Heart right ventricle (tissue), 16 donors: ENCODE measurements around the gene CD72. TPM values are rescaled to one million over a fixed set of nuclear protein-coding genes. Genes with fewer than 3 reads are reported as not detected.

Source experiments
- ATAC-seq, 8 donors: fragments of 200-7000 bp; cut with Tn5 transposase; one replicate each; pipeline ENCODE4 v1.9.1; 2020; ENCODE audit warnings: mild to moderate bottlenecking in 8 of 8, moderate library complexity in 8 of 8, moderate number of reproducible peaks in 1 of 8
- DNase-seq, 2 donors: peaks; one replicate each; pipeline ENCODE4 v3.0.0-alpha.2; 2020
- H3K27ac ChIP-seq, 10 donors: fragments of 200-600 bp; sonication (generic) in 2 of 10; one replicate each; pipeline versions ENCODE4 v1.5.0 to v1.8.0; 2020 to 2022; ENCODE audit warnings: mild to moderate bottlenecking in 3 of 10
- H3K27me3 ChIP-seq, 7 donors: fragments of 200-600 bp; one replicate each; pipeline ENCODE4 v1.8.0; 2021 to 2022; ENCODE audit warnings: mild to moderate bottlenecking in 2 of 7
- H3K36me3 ChIP-seq, 9 donors: fragments of 200-600 bp; sonication (generic) in 1 of 9; one replicate each; pipeline versions ENCODE4 v1.5.0 to v1.8.0; 2020 to 2022; ENCODE audit warnings: mild to moderate bottlenecking in 2 of 9
- H3K4me1 ChIP-seq, 9 donors: fragments of 200-600 bp; sonication (generic) in 1 of 9; one replicate each; pipeline versions ENCODE4 v1.5.0 to v1.8.0; 2020 to 2022; ENCODE audit warnings: mild to moderate bottlenecking in 4 of 9
- H3K4me3 ChIP-seq, 10 donors: fragments of 200-600 bp; sonication (generic) in 2 of 10; one replicate each; pipeline versions ENCODE4 v1.5.0 to v1.8.0; 2020 to 2022; ENCODE audit warnings: mild to moderate bottlenecking in 7 of 10, moderate library complexity in 2 of 10
- H3K9me3 ChIP-seq, 11 donors: fragments of 200-600 bp in 10 of 11; sonication (generic) in 2 of 11; one replicate each; pipeline versions ENCODE4 v1.5.0 to v1.8.0; 2013 to 2022; ENCODE audit warnings: mild to moderate bottlenecking in 2 of 11, control low read depth in 1 of 11, moderate library complexity in 1 of 11
- CTCF ChIP-seq, 9 donors: fragments of 200-600 bp; sonication (generic) in 2 of 9; IDR thresholded peaks; one replicate each; pipeline versions ENCODE4 v1.5.0 to v1.8.0; 2021 to 2022; ENCODE audit warnings: antibody characterized with exemption in 9 of 9, mild to moderate bottlenecking in 5 of 9, moderate library complexity in 1 of 9
- WGBS, 2 donors: extraction: QIAGEN DNeasy Blood & Tissue Kit; methylation state at CpG; one replicate each; pipeline ENCODE4 v1.1.7; 2013; ENCODE audit warnings: inconsistent platforms in 1 of 2; 5-methylcytosine and 5-hydroxymethylcytosine counted together
- intact Hi-C, 10 donors: fragments of 100-400 bp; cut with DNase I; formaldehyde crosslinking; loops; one replicate each; pipeline versions ENCODE4 v1.11.1 to v1.14.2; 2022
- polyA plus RNA-seq, 2 donors: library from polyadenylated mRNA; stranded (reverse); fragments of 200-250 nt; gene quantifications; one replicate each; pipeline ENCODE4 v1.2.3, GENCODE V29; 2013
- total RNA-seq, 10 donors: library from RNA; stranded (reverse); fragmentation: NEBNext Ultra II Directional in 3 of 10; extraction: Animal tissue kit (Norgen Biotek cat#: 25700) in 3 of 10; gene quantifications; one replicate each; pipeline versions ENCODE4 v1.2.1 to v1.2.4, GENCODE V29; 2021 to 2023
- donor health status: Arrhythmogenic right ventricular cardiomyopathy.
- donor health status: ischemic (EF 13 %, LVEDD 7.1; RV severe dilation, severe dysfunction).
- donor health status: healthy with polysubstance abuse.
- donor health status: DM: no; HTN: yes; CAD: no.
- donor health status: DM: no; HTN: no; CAD: no.
- donor health status: ischemic (EF 25% LVEDD 6.9; RV normal size, moderate dysfunction).
- donor health status: ischemic (EF 25% LVEDD 5.7; RV mildly dilated, moderate dysfunction).
- donor health status: healthy.
- donor health status: DM: yes; HTN: yes; CAD: no.
- donor health status: Ischemic cardiomyopathy.
- donor health status: ischemic (EF 35%, LVEDD 5.7; RV mildly dilated, moderate dysfunction).
- donor health status: nonischemic (EF 11% LVEDD 7.7; RV severe dilation, severe dysfunction).
- donor health status: DM: yes; HTN: yes; CAD: no.
- donor health status: PGD.
- donor health status: ischemic (EF 29% LVEDD 5.4; RV normal size, mild dysfunction).
- donor health status: nonischemic (EF 23%, LVEDD 6.1; RV moderate dilation, normal function).

CD72 gene
- total and polyA plus RNA-seq, 12 donors: 0.43 to 6.8 (median 0.54) TPM; not detected in 1

- 0 to 1% methylated on average over 42 of the region's 42 CpGs for WGBS, 2 donors
- H3K27ac ChIP-seq: peak within 1 kb of the TSS; percentile 95 to 99 (median 98)
- peaks cover 0 to 56% (median 34%) of the 10 kb centered on the region in 9 donors for H3K4me1 ChIP-seq
- peak; percentile 96 to 98 for DNase-seq
- intact Hi-C loops: loop anchor here in 9 of 10 donors (1.0 to 10.0 kb wide), 14 partner anchors 31 to 247 kb away; partner anchors contain the start of genes HINT2 (in 3 of the 9), SPAG8 (in 3 of the 9), TPM2 (in 2 of the 9) and CREB3 (in 1 of the 9)
- ATAC-seq: peak; percentile 94 to 97 (median 96)
- TF ChIP-seq CTCF (IDR thresholded peaks at IDR 0.05): peak in 7 of 9 donors; percentile 14 to 59 (median 46)
- H3K27me3 ChIP-seq: no peaks in the 10 kb centered on the region
- peaks cover 0 to 29% (median 9%) of the 10 kb centered on the region in 9 donors for H3K36me3 ChIP-seq
- no peaks in the 10 kb centered on the region for H3K9me3 ChIP-seq
- H3K4me3 ChIP-seq: peak within 1 kb of the TSS; percentile 73 to 98 (median 88)
Measured at GRCh38 chr9:35657546-35658136, 39.4 kb upstream of the CD72 start, which contains the start of gene RMRP. TSS of gene RMRP (minus strand) at chr9:35658019.

GRCh38 chr9:35656831-35657545, 38.8 kb upstream of the CD72 start:
- Histone ChIP-seq H3K9me3 (no peaks in the 10 kb centered on the region), H3K27me3 (no peaks in the 10 kb centered on the region), H3K36me3 (peaks cover 0 to 23% (median 9%) of the 10 kb centered on the region in 9 donors), H3K27ac (peak overlapping the region; percentile 73 to 99 (median 98)), H3K4me1 (peaks cover 0 to 56% (median 32%) of the 10 kb centered on the region in 9 donors), H3K4me3 (peak overlapping the region in 9 of 10 donors; percentile 20 to 96 (median 73))
- intact Hi-C loops: loop anchor here in 7 of 10 donors (1.0 to 10.0 kb wide), 11 partner anchors 35 to 248 kb away; partner anchors contain the start of genes SPAG8 (in 3 of the 7), HINT2 (in 2 of the 7), CREB3 (in 1 of the 7) and FAM221B (in 1 of the 7)
- DNase-seq (no peak), ATAC-seq (peak; percentile 1 to 25 (median 5))
- 22 to 32% methylated on average over 25 of the region's 25 CpGs for WGBS, 2 donors
- no peak for TF ChIP-seq CTCF (IDR thresholded peaks at IDR 0.05)

- no peak for DNase-seq
- H3K9me3 ChIP-seq: no peaks in the 10 kb centered on the region
- TF ChIP-seq CTCF (IDR thresholded peaks at IDR 0.05): no peak
- 86% methylated on average over 17 of the region's 17 CpGs for WGBS, 2 donors
- peaks cover 0 to 53% (median 26%) of the 10 kb centered on the region in 9 donors for H3K4me1 ChIP-seq
- H3K4me3 ChIP-seq: no peak overlapping the region
- peaks cover 0 to 19% (median 9%) of the 10 kb centered on the region in 9 donors for H3K36me3 ChIP-seq
- no peaks in the 10 kb centered on the region for H3K27me3 ChIP-seq
- intact Hi-C loops: loop anchor here in 7 of 10 donors (5.0 to 10.0 kb wide), 10 partner anchors 36 to 248 kb away; partner anchors contain the start of genes SPAG8 (in 3 of the 7), HINT2 (in 2 of the 7), CREB3 (in 1 of the 7) and FAM221B (in 1 of the 7)
- ATAC-seq: no peak
- peak overlapping the region in 1 of 10 donors; percentile 99 for H3K27ac ChIP-seq
Measured at GRCh38 chr9:35656348-35656747, 38.1 kb upstream of the CD72 start.

- no peak for TF ChIP-seq CTCF (IDR thresholded peaks at IDR 0.05)
- no peak overlapping the region for H3K4me3 ChIP-seq
- DNase-seq (no peak), ATAC-seq (no peak)
- H3K36me3 ChIP-seq: no peaks in the 10 kb centered on the region
- H3K9me3 ChIP-seq: no peaks in the 10 kb centered on the region
- intact Hi-C loops: loop anchor here in 5 of 10 donors (5.0 to 10.0 kb wide), 5 partner anchors 44 to 251 kb away; partner anchors contain the start of genes HINT2 (in 2 of the 5), SPAG8 (in 2 of the 5), CREB3 (in 1 of the 5) and HRCT1 (in 1 of the 5)
- WGBS, 2 donors: 92% methylated on average over 2 of the region's 2 CpGs
- H3K4me1 ChIP-seq: peaks cover 0 to 47% (median 7%) of the 10 kb centered on the region in 9 donors
- no peaks in the 10 kb centered on the region for H3K27me3 ChIP-seq
- H3K27ac ChIP-seq: peak overlapping the region in 1 of 10 donors; percentile 59
Measured at GRCh38 chr9:35653611-35654010, 35.4 kb upstream of the CD72 start.
